SIG-M5 treated with dmso at 0.1 percent for 504 hours (cell line): ENCODE data around the gene SELENOS.

Source experiments
- DNase-seq: peaks from one replicate; lab custom pipeline; 2025; ENCODE audit not compliant: unreplicated experiment; lab: John Stamatoyannopoulos, UW

The SELENOS gene

DNA sequence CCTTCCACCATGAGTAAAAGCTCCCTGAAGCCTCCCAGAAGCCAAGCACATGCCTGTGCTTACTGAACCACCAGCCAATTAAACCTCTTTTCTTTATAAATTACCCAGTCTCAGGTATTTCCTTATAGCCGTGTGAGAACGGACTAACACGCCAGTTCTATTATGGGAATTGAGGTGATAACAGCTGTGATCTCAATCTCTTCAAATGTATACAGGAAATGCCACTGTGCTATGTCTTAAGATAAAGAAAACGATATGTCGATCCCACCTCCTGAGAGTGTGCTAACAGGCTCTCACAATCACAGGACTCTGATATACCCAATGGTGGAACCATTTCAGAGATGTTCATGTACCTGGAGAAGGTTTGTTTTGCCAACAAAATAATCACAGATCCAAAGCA lies 51.6 kb downstream of the SELENOS start:
- no peak for DNase-seq
